Thyroid gland (tissue), 4 donors: Measurements from ENCODE around the gene TRAPPC6A. TPM values are rescaled to one million over a fixed set of nuclear protein-coding genes. Genes with fewer than 3 reads are reported as not detected.

Source experiments
- DNase-seq, 2 donors: peaks; one replicate each; pipeline ENCODE4 v3.0.0-alpha.2; 2019
- H3K27ac ChIP-seq, 3 donors: fragments of 200-600 bp; sonication (generic); 1 replicate in 2 of 3; 2 replicates in 1 of 3; pipeline ENCODE4 v1.5.1; 2016 to 2019; ENCODE audit warnings: mild to moderate bottlenecking in 1 of 3, moderate library complexity in 1 of 3
- H3K27me3 ChIP-seq: fragments of 200-600 bp; sonication (generic); one replicate; pipeline ENCODE4 v1.5.1; 2019
- H3K36me3 ChIP-seq, 2 donors: fragments of 200-600 bp; sonication (generic); one replicate each; pipeline ENCODE4 v1.5.1; 2016 to 2019
- H3K4me1 ChIP-seq, 2 donors: fragments of 200-600 bp; sonication (generic); one replicate each; pipeline ENCODE4 v1.5.1; 2017 to 2019
- H3K4me3 ChIP-seq, 3 donors: fragments of 200-600 bp; sonication (generic); replicated peaks in 1 of 3; 1 replicate in 2 of 3; 2 replicates in 1 of 3; pipeline ENCODE4 v1.5.1; 2016; ENCODE audit warnings: mild to moderate bottlenecking in 1 of 3
- H3K9me3 ChIP-seq: fragments of 200-600 bp; sonication (generic); one replicate; pipeline ENCODE4 v1.5.1; 2017
- CTCF ChIP-seq, 6 experiments: fragments of 200-600 bp in 3 of 6; fragments of 450-650 bp in 3 of 6; sonication (generic) in 3 of 6; IDR thresholded peaks; one replicate each; pipeline ENCODE4 v1.5.1; 2016 to 2019; ENCODE audit warnings: antibody characterized with exemption in 6 of 6, mild to moderate bottlenecking in 2 of 6, inconsistent platforms in 1 of 6, moderate library complexity in 1 of 6
- POLR2A ChIP-seq, 2 donors: fragments of 450-650 bp; IDR thresholded peaks; one replicate each; pipeline ENCODE4 v1.6.1; 2017; ENCODE audit warnings: antibody characterized with exemption in 2 of 2, mild to moderate bottlenecking in 2 of 2, moderate library complexity in 1 of 2
- WGBS, 2 donors: methylation state at CpG; one replicate each; pipeline ENCODE4 v1.1.5; 2017; 5-methylcytosine and 5-hydroxymethylcytosine counted together
- intact Hi-C: fragments of 100-400 bp; cut with DNase I; formaldehyde crosslinking; loops from one replicate; pipeline ENCODE4 v1.15.1; 2023
- total RNA-seq, 4 donors: library from RNA; depleted of rRNA; stranded (reverse); fragments of >200 nt; gene quantifications; one replicate each; pipeline ENCODE4 v1.2.3, GENCODE V29; 2016

The TRAPPC6A gene
- total RNA-seq, 4 donors from 2014 or later, result 25.0 to 53.3 (median 38.8) TPM

GRCh38 chr19:45130236-45130635 is 47.8 kb downstream of the TRAPPC6A start:
- Histone ChIP-seq H3K27ac (no peak overlapping the region), H3K4me3 (no peak overlapping the region), H3K27me3 (no peaks in the 10 kb centered on the region), H3K9me3 (no peaks in the 10 kb centered on the region), H3K4me1 (peaks cover 12 to 31% of the 10 kb centered on the region in 2 donors), H3K36me3 (no peaks in the 10 kb centered on the region)
- intact Hi-C loops, result no loop called here
- TF ChIP-seq CTCF (IDR thresholded peaks at IDR 0.05), result no peak
- no peak for DNase-seq
- 86 to 94% methylated on average over 3 to 13 of the region's 13 CpGs for WGBS, 2 donors

- intact Hi-C loops, result no loop called here
- TF ChIP-seq POLR2A (IDR thresholded peaks at IDR 0.05), result no peak
- no peak for TF ChIP-seq CTCF (IDR thresholded peaks at IDR 0.05)
- H3K4me1 ChIP-seq, result peaks cover 2 to 29% of the 10 kb centered on the region in 2 donors
- no peak for DNase-seq
- H3K4me3 ChIP-seq, result no peak overlapping the region
- H3K36me3 ChIP-seq, result no peaks in the 10 kb centered on the region
- no peaks in the 10 kb centered on the region for H3K27me3 ChIP-seq
- WGBS, 2 donors, result 95% methylated on average over 5 of the region's 5 CpGs
- no peak overlapping the region for H3K27ac ChIP-seq
- no peaks in the 10 kb centered on the region for H3K9me3 ChIP-seq
Observed at GRCh38 chr19:45128806-45129205, 49.2 kb downstream of the TRAPPC6A start.

DNA sequence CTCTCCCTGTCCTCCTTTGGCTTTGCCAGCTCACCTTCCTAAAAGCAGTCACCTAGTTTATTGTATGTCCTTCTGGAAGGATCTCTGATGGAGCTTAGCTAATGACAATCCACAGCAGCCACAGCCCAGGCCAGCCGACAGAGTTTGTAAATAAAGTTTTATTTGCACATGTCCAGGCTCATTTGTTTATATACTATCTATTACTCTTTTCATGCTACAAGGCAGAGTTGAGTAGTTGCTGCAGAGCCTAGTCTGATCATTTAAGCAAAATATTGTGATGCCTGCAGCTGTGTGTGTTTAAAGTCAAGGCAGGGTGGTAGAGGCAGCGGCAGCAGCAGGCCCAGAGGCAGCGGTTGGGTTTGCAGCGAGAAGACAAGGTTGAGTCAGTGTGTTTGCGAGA is 49.9 kb downstream of the TRAPPC6A start:
- H3K4me3 ChIP-seq, result no peak overlapping the region
- H3K36me3 ChIP-seq, result no peaks in the 10 kb centered on the region
- 94 to 98% methylated on average over 5 of the region's 5 CpGs for WGBS, 2 donors
- H3K27ac ChIP-seq, result no peak overlapping the region
- H3K9me3 ChIP-seq, result no peaks in the 10 kb centered on the region
- no peaks in the 10 kb centered on the region for H3K27me3 ChIP-seq
- no peak for DNase-seq
- peaks cover 7 to 29% of the 10 kb centered on the region in 2 donors for H3K4me1 ChIP-seq
- intact Hi-C loops, result no loop called here
- TF ChIP-seq CTCF (IDR thresholded peaks at IDR 0.05), result no peak
- no peak for TF ChIP-seq POLR2A (IDR thresholded peaks at IDR 0.05)

DNA sequence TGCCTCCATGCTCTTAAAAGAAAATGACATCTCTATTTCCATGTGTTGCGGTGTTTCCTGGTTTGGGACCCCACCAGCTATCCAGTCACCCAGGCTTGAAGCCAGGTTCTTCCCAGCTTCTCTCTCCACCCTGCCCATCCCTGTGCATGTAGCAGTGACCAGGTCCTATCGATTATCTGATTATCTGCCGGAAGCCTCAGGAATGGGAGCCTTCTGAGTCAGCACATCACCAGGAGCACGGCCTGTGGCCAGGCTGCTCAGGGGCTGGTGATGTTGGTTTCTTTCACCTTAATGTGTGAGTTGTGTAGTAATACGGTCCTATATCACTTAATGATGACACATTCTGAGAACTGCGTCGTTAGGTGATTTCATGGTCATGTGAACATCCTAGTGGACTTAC is 51.4 kb downstream of the TRAPPC6A start:
- DNase-seq, result no peak
- intact Hi-C loops, result no loop called here
- H3K9me3 ChIP-seq, result no peaks in the 10 kb centered on the region
- TF ChIP-seq CTCF (IDR thresholded peaks at IDR 0.05), result no peak
- TF ChIP-seq POLR2A (IDR thresholded peaks at IDR 0.05), result no peak
- no peak overlapping the region for H3K27ac ChIP-seq
- no peaks in the 10 kb centered on the region for H3K27me3 ChIP-seq
- no peak overlapping the region for H3K4me3 ChIP-seq
- 94% methylated on average over 7 of the region's 7 CpGs for WGBS, 2 donors
- H3K4me1 ChIP-seq, result peaks cover 8 to 36% of the 10 kb centered on the region in 2 donors
- H3K36me3 ChIP-seq, result no peaks in the 10 kb centered on the region

DNA sequence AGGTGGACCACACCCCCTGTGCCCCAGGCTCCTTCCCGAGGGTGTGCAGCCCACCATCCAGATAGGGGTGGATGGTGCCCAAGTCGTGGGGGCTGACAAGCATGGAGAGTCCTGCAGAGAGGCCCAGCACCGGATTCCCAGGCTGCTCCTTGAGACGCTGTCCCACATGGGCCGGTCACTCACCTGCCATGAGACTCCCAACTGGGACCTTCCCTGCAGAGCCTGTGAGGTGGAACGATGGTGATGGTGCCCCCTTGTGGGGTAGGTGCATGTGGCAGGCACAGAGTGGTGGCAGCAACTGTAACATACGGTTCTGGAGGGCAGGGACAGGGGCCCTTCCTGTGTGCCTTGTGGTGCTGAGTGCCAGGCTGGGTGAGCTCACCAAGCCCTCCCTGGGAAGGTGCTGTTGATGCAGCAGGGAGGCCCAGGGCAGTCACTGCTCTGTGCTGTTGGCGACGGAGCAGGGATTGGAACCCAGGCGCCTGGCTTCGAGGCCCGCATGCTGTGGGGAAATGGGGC is 52.0 kb downstream of the TRAPPC6A start:
- DNase-seq, result peak; percentile 63 to 68
- Histone ChIP-seq H3K27ac (no peak overlapping the region), H3K36me3 (no peaks in the 10 kb centered on the region), H3K9me3 (no peaks in the 10 kb centered on the region), H3K4me1 (peaks cover 8 to 36% of the 10 kb centered on the region in 2 donors), H3K27me3 (no peaks in the 10 kb centered on the region), H3K4me3 (no peak overlapping the region)
- 57 to 71% methylated on average over 10 to 11 of the region's 12 CpGs for WGBS, 2 donors
- no peak for TF ChIP-seq POLR2A (IDR thresholded peaks at IDR 0.05)
- TF ChIP-seq CTCF (IDR thresholded peaks at IDR 0.05), result peak in 4 of 6 experiments; percentile 35 to 64 (median 56)
- intact Hi-C loops, result no loop called here
